RKO (cell line): ENCODE results near the gene ATP10D.

Experiments used
- DNase-seq: peaks from one replicate; pipeline ENCODE4 v3.0.0-alpha.2; 2016; ENCODE audit warnings: low spot score

Gene ATP10D

DNA sequence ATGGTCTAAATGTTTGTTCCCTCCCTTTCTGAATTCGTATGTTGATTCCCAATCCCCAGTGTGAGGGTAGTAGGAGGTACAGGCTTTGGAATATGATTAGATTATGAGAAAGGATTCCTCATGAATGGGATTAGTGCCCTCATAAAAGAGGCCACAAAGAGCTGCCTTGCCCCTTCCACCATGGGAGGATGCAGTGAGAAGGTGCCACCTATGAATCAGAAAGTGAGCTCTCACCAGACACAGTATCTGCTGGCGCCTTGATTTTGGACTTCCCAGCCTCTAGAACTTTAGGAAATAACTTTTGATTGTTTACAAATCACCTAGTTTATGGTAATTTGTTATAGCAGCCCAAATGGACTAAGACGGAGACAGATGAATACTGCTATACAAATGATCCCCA lies 3.6 kb downstream of the ATP10D start:
- DNase-seq: no peak

DNA sequence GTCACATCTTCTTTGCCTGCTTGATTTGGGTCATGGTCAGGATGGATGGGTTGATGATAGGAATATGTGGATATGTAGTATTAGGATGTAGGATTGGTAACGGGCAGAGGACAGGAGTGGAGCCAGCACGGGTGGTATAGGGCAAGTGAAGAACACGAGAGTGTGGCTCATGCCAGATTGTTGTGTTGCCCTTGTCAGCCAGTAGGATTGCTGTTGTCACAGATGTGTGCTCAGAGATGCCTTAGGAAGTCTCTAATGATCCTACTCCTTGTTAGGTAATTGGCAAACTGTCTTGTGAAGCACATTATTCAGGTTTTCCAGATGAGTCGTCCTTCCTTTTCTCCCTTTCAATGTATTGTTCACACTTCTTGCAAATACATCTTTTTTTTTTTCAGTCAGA lies 5.5 kb downstream of the ATP10D start:
- peak; percentile 79 for DNase-seq

DNA sequence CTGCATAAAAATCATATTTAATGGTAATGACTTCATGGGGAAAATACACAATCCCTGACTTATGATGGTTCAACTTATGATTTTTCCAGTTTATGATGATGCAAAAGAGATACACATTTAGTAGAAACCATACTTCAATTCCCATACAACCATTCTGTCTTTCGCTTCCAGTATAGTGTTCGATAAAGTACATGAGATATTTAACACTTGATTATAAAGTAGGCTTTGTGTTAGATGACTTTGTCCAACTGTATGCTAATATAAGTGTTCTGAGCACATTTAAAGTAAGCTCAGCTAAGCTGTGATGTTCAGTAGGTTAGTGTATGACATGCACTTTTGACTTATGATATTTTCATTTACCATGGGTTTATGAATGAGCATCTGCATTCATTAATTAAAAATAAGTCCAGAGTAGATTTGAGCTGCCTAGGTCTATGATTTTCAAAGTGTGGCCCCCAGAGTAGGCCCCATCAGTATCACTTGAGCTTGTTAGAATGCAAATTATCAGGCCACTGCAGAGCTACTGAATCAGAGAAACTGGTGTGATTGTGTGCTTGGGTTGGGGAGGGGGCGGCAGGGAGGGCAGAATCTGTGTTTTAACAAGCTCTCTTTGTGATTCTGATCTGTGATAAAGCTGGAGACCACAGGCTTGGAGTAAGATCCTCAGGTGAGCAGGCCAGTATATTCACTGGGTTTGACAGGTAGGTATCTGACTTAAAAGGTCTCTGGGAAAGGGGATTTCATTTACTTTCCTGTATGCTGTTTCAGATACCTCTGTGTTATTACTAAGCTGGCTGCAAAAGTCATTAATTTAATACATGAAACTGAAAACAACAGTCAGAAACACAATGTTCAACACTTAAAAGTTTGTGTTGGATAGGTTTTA lies 8.4 kb downstream of the ATP10D start:
- no peak for DNase-seq

- no peak for DNase-seq
These were observed 9.0 kb downstream of the ATP10D start for GRCh38 chr4:47494124-47494430.

GRCh38 chr4:47498899-47499298 lies 13.8 kb downstream of the ATP10D start:
- no peak for DNase-seq

GRCh38 chr4:47499700-47500099 lies 14.6 kb downstream of the ATP10D start:
- DNase-seq: no peak

- no peak for DNase-seq
These were observed 15.7 kb downstream of the ATP10D start for GRCh38 chr4:47500776-47501175.

DNA sequence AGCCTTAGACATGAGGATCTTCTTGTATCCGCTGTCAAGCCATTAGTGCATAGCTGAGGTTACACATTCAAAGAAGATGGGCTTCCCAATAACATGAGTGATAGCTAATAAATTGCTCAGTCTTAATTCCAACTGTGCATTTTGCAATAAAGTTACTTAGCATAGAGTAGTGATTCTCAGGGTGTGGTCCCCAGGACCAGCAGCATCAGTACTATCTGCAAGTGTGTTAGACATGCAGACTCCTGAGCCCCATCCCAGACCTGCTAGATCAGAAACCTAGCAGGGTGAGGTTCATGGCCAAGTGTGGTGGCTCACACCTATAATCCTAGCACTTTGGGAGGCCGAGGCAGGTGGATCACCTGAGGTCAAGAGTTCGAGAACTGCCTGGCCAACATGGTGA lies 20.1 kb downstream of the ATP10D start:
- no peak for DNase-seq

- DNase-seq: no peak
These were observed 20.6 kb downstream of the ATP10D start for GRCh38 chr4:47505666-47506065.

- no peak for DNase-seq
These were observed 25.6 kb downstream of the ATP10D start for GRCh38 chr4:47510506-47511143.

- DNase-seq: no peak
These were observed 28.4 kb downstream of the ATP10D start for GRCh38 chr4:47513461-47513860.

- no peak for DNase-seq
These were observed 34.3 kb downstream of the ATP10D start for GRCh38 chr4:47519239-47519883.

DNA sequence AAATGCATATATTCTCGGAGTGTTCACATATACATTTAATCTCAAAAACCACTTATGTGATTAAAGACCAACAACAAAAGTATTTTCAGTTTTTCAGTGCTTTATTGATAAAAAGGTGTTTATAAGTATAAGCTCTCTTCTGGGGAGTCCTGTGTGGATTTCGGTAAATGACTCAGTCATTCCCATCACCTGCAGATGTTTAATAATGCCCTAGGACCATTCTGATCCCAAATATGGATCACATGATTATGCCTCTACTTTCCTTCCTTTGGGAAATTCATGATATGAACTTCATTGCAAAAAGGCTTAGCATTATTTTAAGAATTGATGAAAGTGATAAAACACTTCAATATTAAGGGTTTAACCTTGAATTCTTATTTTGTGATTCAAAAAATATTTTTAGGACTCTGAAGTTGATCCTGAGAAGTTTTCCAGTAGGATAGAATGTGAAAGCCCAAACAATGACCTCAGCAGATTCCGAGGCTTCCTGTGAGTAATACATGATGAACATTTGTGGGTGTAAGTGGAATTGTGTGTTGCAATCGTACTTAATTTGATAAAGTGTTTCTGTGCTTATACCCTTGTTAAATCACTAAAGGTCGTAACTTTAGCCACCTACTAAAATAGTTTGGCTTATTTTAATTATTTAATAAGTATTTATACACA lies 40.2 kb downstream of the ATP10D start:
- DNase-seq: peak; percentile 89

DNA sequence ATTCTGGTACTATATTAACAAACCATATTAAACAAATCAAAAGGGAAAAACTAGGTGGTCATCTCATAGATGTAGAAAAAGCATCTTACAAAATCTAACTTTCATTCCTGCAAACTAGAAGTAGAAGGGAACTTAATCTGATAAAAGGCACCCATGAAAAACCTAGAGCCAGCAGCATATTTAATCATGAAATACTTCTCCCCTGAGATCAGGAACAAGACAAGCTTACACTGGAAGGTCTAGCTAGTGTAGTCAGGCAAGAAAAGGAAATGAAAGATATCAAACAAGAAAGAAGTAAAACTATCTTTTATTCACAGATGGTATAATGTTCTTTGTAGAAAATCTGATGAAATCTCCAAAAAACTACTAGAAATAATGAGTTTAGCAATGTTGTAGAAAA lies 41.2 kb downstream of the ATP10D start:
- DNase-seq: no peak

- DNase-seq: peak; percentile 55
These were observed 43.6 kb downstream of the ATP10D start for GRCh38 chr4:47528646-47529045.

DNA sequence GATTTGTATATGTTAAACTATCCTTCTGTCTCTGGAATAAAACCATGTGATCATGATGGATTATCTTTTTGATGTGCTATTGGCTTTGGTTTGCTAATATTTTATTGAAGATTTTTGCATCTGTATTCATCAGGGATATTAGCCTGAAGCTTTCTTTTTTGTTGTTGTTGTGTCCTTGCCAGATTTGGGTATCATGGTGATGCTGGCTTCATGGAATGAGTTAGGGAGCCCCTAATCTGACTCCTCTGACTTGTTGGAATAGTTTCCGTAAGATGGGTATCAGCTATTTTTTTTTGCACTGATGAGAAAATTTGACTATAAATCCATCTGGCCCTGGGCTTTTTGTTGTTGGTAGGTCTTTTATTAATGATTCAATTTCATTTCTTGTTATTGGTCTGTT lies 45.7 kb downstream of the ATP10D start:
- DNase-seq: no peak

GRCh38 chr4:47531241-47531953 lies 46.3 kb downstream of the ATP10D start:
- peak; percentile 42 for DNase-seq

DNA sequence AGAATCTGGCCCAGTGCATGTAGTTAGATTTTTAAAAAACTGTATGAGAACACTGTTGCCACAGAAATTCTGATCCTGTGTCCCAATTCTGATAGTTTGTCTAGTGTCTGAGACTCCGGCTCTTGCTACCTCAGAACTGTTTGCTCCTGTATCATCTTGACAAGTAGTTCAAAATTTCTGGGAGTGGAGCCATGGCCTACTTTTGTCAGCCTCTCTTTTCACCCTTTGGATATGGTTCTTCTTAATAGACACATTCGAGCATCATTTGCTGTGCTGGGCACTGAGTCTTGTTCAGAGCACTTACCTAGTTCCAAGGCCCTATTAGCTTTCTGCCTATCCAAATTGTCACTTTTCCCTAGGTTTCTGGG lies 46.9 kb downstream of the ATP10D start:
- DNase-seq: no peak

DNA sequence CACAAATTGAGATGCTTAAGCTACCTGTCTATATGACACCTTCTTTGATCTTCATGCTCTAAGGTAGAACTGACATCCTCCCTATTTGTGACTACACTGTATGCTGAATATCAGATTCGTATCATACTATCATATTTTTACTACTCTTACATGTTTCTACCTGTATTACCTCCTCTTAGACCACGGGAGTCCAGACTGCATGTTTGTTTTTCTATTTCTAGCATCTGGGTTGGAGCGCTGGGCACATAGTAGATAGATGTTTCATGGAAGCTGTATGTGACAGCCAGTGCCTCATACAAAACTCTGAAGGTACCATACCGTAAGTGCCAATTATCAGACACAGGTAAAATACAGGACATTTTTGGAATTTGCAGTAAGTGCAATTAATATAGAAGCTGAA lies 47.6 kb downstream of the ATP10D start:
- no peak for DNase-seq

DNA sequence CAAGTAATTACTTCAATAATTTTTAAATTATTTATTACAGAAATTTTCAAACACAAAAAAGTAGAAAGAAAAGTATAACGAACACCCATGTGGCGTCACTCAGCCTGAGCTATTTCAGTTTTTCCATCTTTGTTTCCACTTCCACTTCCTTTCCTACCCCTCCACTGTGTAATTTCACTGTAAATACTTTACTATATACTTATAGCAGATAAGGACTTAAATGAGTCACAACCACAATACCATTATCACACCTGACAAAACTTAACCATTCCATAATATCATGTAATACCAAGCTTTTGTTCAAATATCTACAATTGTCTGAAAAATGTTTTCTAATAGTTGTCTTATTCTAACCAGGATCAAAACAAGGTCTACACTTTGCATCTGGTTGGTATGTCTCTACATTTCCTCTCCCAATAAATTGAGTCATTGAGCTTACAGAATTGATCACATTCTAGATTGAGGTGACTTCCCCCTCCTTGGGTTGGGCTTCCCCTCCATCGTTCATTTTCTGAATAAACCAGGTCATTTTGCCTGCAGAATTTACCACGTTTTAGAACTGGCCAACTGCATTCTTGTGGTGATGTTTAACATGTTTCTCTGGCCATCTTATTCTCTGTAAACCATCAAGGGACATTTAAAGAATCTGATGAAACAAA lies 48.7 kb downstream of the ATP10D start:
- no peak for DNase-seq

DNA sequence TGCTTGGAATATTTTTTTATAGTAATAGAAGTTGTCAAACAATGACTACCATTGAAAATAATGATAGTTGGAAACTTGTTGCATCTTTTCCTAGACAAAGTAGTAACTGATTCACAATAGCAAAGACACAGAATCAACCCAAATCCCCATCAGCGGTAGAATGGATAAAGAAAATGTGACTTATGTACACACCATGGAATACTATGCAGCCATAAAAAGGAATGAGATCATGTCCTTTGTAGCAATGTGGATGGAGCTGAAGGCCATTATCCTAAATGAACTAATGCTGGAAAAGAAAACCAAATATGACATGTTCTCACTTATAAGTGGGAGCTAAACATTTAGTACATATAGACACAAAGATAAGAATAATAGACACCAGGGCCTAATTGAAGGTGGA lies 49.7 kb downstream of the ATP10D start:
- no peak for DNase-seq
